Measurements from ENCODE around the gene CDK16. TPM values are rescaled to one million over a fixed set of nuclear protein-coding genes. Genes with fewer than 3 reads are reported as not detected.

CDK16 gene
- total and polyA plus RNA-seq, 2 of the 4 experiments (the other 2 are of a cell fraction) = 85.3 to 106 TPM

- no peak for TF ChIP-seq RAD21 (IDR thresholded peaks at IDR 0.05; ENCODE audit: low read length)
These were observed 5.2 kb downstream of the CDK16 start (continued) for GRCh38 chrX:47223476-47224250.

- no peak overlapping the region for H3K27ac ChIP-seq (ENCODE audit: insufficient read depth, low read length)
- H3K23ac ChIP-seq (ENCODE audit: low read depth, low read length) = no peak overlapping the region
- no peak overlapping the region for H3K56ac ChIP-seq (ENCODE audit: extremely low read depth, insufficient read depth, low read length)
- ATAC-seq (ENCODE audit: low read depth) = no peak
- H3K4ac ChIP-seq (ENCODE audit: low read depth, low read length) = no peak overlapping the region
- DNase-seq = no peak
- peaks cover 48% of the 10 kb centered on the region for H4K20me1 ChIP-seq (ENCODE audit: insufficient read depth, low read length)
- H2BK120ac ChIP-seq (ENCODE audit: low read depth, low read length) = no peak overlapping the region
- no peak overlapping the region for H3K18ac ChIP-seq (ENCODE audit: low read depth, low read length)
- peaks cover 5% of the 10 kb centered on the region; the same call in 1 of the 2 replicates for H3K4me1 ChIP-seq (ENCODE audit: control insufficient read depth, insufficient read depth, low read length)
- H2AK9ac ChIP-seq (replicated peaks; ENCODE audit: low read depth, low read length, poor library complexity) = no peak overlapping the region
- H3K36me3 ChIP-seq (ENCODE audit: control insufficient read depth, insufficient read depth, low read length) = peaks cover 54% of the 10 kb centered on the region
- H2BK15ac ChIP-seq (ENCODE audit: low read depth, low read length) = no peak overlapping the region
- H3K14ac ChIP-seq (replicated peaks; ENCODE audit: low read depth, low read length) = no peak overlapping the region
- peaks cover 0 to 21% of the 10 kb centered on the region in 2 experiments; a peak in 2 of 4 replicates for H3K79me1 ChIP-seq (ENCODE audit: low read depth in 1 of 2, low read length in 2 of 2)
- no peak overlapping the region for H2AK5ac ChIP-seq (ENCODE audit: low read depth, low read length)
- no peak overlapping the region for H4K8ac ChIP-seq (ENCODE audit: low read depth in 2 of 2, low read length in 2 of 2)
- H3K9ac ChIP-seq (ENCODE audit: low read depth, low read length) = no peak overlapping the region
- TF ChIP-seq NFE2L2 (IDR thresholded peaks at IDR 0.05; ENCODE audit: low read depth, low read length) = no peak
- no peak for TF ChIP-seq ELK1 (IDR thresholded peaks at IDR 0.05; ENCODE audit: borderline replicate concordance, low read depth, low read length)
- no peak for TF ChIP-seq FOS (IDR thresholded peaks at IDR 0.05; ENCODE audit: low read depth, low read length)
- no peak for TF ChIP-seq RAD21 (IDR thresholded peaks at IDR 0.05; ENCODE audit: low read length)
- no peaks in the 10 kb centered on the region for H3K9me3 ChIP-seq (ENCODE audit: control insufficient read depth, insufficient read depth, low read length)
- no peak overlapping the region for H4K5ac ChIP-seq (ENCODE audit: low read depth, low read length)
- no peak overlapping the region for H3K4me2 ChIP-seq (ENCODE audit: low read depth, low read length)
- 94% methylated on average over 2 of the region's 17 CpGs; no CpG with 5 or more reads in 1 of the 2 experiments for WGBS, 2 experiments (ENCODE audit: extremely low coverage in 2 of 2, insufficient read length in 1 of 2)
- dilution Hi-C loops (cut with HindIII; ENCODE audit: low sequenced_read_pairs, unreplicated experiment) (no loop called here), intact Hi-C loops (cut with micrococcal nuclease) (no loop called here), in situ Hi-C loops (cut with MboI; ENCODE audit: low sequenced_read_pairs) (loop anchor here (25.0 kb wide), 1 partner anchor 413 kb away; the partner anchor contains the start of gene CFP)
- H2BK5ac ChIP-seq (ENCODE audit: low read depth, low read length, poor library complexity, severe bottlenecking) = no peak overlapping the region
- BruUV-seq (replicated peaks) = no TSS peak
- peaks cover 3% of the 10 kb centered on the region; the same call in 1 of the 2 replicates for H3K27me3 ChIP-seq (ENCODE audit: control insufficient read depth, insufficient read depth, low read length)
- peaks cover 19% of the 10 kb centered on the region for H3K9me1 ChIP-seq (ENCODE audit: insufficient read depth, low read length)
- ChIA-PET CTCF (no interaction called here), POLR2A (ENCODE audit: unreplicated experiment) (no interaction called here)
- no peak overlapping the region for H3K4me3 ChIP-seq (ENCODE audit: insufficient read depth, low read depth, low read length)
- no peak overlapping the region for H2AFZ ChIP-seq (replicated peaks; ENCODE audit: low read length, poor library complexity)
- H2BK20ac ChIP-seq (ENCODE audit: low read depth, low read length) = no peak overlapping the region
- H4K91ac ChIP-seq (ENCODE audit: insufficient read depth, low read depth, low read length) = no peak overlapping the region
These were observed 5.9 kb downstream of the CDK16 start for GRCh38 chrX:47224266-47224895.
